DOHH2 (cell line): ENCODE results near the gene MAN2C1.

Source experiments
- CTCF ChIP-seq: fragments of 200-600 bp; sonication (generic); IDR thresholded peaks from one replicate; pipeline ENCODE4 v1.5.1; 2014; ENCODE audit warnings: antibody characterized with exemption, mild to moderate bottlenecking, low read depth, low read length; ENCODE audit not compliant: poor library complexity, severe bottlenecking
- EZH2phosphoT487 ChIP-seq: fragments of 200-600 bp; sonication (generic); IDR thresholded peaks from 2 replicates; pipeline ENCODE4 v1.6.1; 2017; ENCODE audit warnings: borderline replicate concordance, mild to moderate bottlenecking, antibody characterized with exemption, low read length, moderate library complexity, mixed read lengths

DNA sequence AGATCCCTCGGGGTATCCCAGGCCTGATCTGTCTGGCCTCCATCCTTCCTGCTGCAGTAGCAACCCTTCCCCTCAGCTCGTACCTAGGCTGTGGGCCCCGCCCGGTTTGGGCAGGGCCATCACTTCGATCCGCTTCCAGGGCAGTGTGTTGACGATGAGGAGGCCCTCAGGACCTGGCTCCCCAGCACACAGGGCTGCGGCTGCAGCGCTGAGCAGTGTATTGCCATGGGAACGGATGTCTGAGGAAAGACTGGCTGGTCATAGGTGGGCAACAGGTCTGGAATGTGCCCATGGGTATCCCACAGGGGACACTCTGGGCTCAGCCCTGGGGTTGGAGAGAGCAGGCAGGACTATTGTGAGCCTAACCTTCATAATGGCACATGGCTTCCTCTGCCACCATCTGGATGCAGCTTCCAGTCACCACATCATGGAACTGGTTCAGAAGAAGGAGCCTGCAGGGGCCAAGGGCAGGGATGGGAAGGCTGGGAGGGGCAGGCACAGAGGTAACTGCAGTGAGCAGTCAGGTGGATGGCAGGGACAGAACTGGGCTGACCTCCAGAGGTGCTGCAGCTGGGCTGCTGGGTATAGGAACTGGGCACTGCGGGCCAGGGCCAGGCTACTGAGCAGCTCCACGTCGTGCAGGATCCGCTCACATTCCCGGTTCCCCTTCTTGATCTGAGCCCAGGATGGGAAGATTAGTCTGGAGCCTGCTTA lies 8.7 kb downstream of the MAN2C1 start:
- TF ChIP-seq CTCF (no peak), EZH2phosphoT487 (no peak)
